WI38 (cell line): ENCODE measurements around the gene CTIF.

Experiments used
- H3K4me3 ChIP-seq: 2 replicates; pipeline ENCODE4 v1.5.1; 2011; ENCODE audit warnings: low read depth, mild to moderate bottlenecking, control low read depth, low read length
- TF ChIP-seq, protein P1 (sequence below): IDR thresholded peaks from 2 replicates; pipeline ENCODE4 v1.5.1; 2012; ENCODE audit warnings: low read depth, mild to moderate bottlenecking, control low read depth, low read length

Gene CTIF

DNA sequence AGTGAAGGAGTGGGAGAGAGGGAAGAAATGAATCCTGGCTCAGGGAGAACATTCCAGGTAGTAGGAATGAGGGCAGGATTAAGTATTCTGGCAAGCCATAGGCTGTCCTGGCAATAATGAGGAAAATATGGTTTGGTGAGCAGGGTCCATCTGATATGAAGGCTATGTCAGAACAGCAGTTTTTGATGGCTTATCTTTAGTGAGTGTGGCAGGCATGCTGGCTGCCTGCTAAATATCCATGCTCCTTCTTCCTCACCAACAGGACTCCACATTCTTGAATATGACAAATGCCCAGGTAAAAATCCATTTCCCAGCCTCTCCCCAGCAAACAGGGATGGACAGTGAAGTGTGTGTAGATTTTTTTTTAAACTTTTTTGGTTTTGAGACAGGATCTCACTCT is 13.2 kb upstream of the CTIF start:
- H3K4me3 ChIP-seq, result no peak overlapping the region
- TF ChIP-seq, protein P1, sequence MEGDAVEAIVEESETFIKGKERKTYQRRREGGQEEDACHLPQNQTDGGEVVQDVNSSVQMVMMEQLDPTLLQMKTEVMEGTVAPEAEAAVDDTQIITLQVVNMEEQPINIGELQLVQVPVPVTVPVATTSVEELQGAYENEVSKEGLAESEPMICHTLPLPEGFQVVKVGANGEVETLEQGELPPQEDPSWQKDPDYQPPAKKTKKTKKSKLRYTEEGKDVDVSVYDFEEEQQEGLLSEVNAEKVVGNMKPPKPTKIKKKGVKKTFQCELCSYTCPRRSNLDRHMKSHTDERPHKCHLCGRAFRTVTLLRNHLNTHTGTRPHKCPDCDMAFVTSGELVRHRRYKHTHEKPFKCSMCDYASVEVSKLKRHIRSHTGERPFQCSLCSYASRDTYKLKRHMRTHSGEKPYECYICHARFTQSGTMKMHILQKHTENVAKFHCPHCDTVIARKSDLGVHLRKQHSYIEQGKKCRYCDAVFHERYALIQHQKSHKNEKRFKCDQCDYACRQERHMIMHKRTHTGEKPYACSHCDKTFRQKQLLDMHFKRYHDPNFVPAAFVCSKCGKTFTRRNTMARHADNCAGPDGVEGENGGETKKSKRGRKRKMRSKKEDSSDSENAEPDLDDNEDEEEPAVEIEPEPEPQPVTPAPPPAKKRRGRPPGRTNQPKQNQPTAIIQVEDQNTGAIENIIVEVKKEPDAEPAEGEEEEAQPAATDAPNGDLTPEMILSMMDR, result no peak

DNA sequence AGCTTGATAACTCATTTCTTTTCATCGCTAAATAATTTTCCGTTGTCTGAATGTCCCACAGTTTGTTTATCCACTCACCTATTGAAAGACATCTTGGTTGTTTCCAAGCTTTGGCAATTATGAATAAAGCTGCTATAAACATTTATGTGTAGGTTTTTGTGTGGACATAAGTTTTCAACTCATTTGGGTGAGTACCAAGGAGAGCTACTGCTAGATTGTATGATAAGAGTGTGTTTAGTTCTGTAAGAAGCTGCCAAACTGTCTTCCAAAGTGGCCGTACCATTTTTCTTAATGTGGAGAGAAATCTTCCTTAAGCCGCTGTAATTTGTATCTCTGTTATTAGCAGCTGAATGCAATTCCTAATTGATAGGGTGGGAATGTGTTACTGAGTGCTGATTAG is 11.4 kb upstream of the CTIF start:
- TF ChIP-seq, protein P1, result no peak
- H3K4me3 ChIP-seq, result no peak overlapping the region

DNA sequence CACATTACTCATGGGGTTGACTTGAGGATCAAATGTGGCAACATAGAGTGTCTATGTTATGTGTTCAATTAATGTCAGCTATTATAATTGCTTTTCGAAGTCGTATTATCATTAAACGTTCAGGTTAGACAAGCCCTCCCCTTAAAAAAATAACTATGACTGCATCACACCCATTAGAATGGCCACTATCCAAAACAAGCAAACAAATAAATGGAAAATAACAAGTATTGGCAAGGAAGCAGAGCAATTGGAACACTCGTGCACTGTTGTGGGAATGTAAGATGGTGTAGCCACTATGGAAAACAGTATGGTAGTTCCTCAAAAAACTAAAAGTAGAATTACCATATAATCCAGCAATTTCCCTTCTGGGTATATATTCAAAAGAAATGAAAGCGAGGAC is 10.0 kb upstream of the CTIF start:
- TF ChIP-seq, protein P1, result no peak
- no peak overlapping the region for H3K4me3 ChIP-seq

DNA sequence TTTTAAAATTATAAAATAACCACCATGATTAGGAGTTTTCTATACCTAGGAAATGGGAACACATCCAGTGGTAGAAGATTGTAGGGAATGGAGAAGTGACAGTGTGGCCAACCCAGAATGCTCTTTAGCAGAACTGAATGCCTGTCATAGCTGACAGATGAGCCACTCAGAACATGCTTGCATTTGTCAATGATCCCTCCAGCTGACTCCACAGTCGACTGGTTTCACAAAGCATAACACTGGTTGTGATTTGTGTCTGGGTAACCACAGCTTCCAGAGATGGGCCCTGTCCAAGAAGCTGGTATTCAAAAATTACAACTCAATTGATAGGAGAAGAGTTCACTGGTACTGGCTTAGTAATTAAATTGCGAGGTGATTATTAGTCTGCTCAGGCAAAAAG is 9.0 kb upstream of the CTIF start:
- TF ChIP-seq, protein P1, result no peak

DNA sequence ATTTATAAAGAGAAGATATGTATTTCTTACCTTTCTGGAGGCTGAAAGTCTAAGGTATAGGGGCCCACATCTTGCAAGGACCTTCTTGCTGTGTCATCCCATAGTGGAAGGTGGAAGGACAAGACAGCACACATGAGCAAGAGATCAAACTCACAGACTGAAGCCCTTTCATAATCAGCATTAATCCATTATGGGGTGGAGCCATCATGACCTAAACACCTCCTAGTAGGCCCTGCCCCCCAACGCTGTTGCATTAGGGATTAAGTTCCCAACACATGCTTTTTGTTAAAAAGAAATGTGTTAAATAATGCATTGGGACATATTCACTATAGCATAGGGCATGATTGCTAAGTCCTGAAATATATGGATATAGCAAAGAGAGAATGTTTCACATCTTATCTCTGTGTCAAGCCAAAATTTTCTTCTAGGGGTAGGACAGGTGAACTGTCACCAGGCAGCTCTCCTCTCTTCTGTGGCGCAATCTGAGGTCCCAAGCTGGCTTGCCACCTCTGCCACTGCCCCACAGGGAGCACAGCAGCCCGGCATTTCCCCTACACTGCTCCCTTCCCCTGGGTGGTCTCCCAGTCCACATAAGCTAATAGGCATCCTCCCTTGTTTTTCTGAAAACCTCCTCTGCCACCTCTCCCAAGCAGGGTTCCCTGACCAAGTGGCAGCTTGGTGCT is 8.3 kb upstream of the CTIF start:
- TF ChIP-seq, protein P1, result no peak
- no peak overlapping the region for H3K4me3 ChIP-seq

More for the DNA sequence above, 9.0 kb upstream of the CTIF start:
- H3K4me3 ChIP-seq, result no peak overlapping the region

DNA sequence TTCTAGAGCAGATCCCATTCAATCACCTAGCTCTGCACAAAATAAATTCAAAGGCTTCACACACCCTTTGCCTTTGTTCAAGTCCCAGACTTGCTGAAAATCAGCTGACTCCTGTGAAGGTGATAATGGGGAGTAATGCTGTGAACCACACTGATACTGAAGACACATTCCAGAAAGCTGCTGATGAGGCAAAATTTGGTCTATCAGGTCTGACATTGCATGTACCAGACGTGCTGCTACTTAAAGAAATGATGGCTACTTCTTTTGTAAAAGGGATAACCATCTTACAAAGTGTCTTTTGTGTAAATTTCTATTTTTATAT is 7.8 kb upstream of the CTIF start:
- TF ChIP-seq, protein P1, result no peak
- no peak overlapping the region for H3K4me3 ChIP-seq

DNA sequence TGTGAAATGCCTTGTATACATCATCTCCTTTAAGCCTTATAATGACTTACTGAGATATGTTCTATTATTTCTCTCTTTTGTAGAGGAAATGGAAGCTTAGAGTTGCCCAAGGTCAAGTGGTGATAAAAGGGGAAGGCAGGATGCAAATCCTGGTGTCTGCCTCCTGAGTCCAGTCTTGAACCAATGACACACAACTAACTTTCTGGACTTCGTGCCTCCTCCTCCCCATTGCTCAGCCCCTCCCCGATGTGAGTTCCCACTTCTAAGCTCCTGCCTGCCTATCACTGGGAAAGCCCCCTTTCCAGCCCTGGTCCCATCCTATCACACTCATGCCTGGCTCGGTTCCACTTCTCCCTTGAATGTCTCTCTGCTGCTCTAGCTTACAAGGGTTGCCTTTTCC is 6.9 kb upstream of the CTIF start:
- TF ChIP-seq, protein P1, result no peak

More for the DNA sequence above, 6.9 kb upstream of the CTIF start:
- H3K4me3 ChIP-seq, result no peak overlapping the region
